Cerebellar nuclear complex (tissue), 1 donor: Measurements from ENCODE around the gene U2AF2.

Experiments used
- DNase-seq, 2 experiments: peaks; one replicate each; lab custom pipeline; 2025; lab: John Stamatoyannopoulos, UW

Gene U2AF2

DNA sequence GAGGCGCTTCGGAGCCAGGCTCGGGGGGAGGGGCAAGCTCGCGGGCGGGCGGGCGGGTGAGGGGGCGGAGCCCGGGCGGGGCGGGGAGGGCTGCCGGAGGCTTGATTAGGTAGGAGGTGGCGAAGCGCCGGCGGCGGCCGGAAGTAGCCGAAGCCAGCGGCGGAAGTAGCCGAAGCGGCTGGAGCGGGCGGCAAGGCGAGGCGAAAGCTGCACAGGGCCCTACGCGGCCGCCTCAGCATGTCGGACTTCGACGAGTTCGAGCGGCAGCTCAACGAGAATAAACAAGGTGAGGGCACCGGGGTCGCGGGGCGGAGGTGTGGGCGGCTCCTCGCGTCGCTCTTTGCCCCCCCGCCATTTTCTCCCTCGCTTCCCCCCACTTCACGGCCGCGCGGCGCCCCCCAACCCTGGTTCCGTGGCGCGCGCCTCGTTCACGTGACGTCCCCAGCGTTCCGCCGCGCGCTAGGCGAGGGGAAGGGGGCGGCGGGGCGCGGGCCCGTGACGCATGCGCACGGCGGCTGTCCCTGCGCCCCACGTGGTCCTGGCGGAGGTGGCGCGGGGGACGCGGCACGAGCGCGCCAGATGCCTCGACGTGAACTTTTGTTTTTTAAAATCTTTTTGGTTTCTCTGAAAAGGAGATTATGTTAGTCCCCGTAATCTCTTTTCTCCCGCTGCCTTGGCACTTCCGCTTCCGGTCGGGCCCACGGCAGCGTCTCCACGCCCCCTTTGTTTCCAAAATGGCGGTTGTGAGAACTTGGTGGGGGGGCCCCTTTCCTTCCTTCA, at the start of gene U2AF2:
TSS of gene U2AF2 (plus strand) at position 168 of the 780 bp plus-strand sequence. CDS start at position 238, 70 bp downstream.
- DNase-seq: peak; percentile 75 to 87

DNA sequence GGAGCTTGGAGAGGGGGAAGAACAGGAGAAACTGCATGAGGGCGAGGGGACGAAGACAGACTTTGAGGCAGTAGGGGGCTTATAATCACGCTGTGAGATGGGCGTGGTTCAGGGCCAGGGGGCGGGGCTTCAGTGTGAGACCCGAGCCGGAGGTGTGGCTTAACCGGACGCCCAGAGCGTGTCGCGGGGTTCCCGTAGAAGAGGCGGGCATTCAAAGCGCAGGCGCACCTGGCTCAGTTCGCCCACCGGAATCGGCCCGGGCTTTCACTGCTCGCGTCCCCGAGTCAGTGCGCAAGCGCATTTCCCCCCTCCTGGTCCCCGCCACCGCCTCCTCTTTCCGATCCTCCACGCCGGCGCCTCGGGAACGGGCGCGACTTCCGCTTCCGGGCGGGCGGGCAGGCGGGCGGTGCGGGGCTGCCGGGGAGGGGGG, 49.6 kb upstream of the U2AF2 start:
- DNase-seq: peak in 1 of 2 experiments; percentile 50

DNA sequence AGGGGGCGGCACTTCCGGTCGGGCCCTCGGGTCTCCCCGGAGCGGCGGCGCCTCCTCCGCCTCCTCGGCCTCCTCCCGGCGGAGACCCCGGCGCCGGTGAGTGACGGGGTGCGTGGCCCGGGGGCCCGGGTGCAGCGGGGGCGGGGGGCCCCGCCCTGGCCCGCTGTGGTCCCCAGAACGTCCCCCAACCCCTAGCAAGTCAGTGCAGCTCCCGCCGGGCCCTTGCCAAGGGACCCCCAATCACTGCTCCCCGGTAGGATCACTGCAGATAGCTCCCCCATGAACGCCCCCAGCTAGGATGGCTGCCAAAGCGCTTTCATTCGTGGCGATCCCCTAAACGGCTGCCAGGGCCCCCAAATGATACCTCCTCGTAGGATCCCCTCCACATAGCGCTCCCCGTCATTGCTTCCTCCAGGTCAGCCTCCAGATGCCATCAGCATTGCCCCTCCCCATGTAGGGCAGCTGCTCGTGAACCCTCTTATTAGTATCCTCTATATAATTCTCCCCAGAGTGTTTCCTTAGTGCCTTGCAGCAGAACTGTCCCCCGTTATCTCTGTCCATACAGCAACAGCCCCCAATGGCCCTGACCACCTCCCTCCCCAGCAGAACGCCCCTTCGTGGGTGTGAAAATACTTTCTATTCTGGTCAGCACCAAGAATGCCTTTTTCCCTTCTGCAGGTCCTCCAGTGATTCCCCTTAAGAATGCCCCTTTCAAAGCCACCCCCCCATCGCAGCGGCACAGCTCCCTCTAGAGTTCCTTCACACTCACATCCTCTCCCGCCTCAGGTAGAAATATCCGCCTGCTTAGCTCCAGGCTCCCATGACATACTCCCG, 49.0 kb upstream of the U2AF2 start, which contains the start of gene ZNF865:
TSS of gene ZNF865 (plus strand) at position 11 of the 834 bp plus-strand sequence. CDS start 7,972 bp downstream, outside the sequence.
- DNase-seq: peak in 1 of 2 experiments; percentile 26

DNA sequence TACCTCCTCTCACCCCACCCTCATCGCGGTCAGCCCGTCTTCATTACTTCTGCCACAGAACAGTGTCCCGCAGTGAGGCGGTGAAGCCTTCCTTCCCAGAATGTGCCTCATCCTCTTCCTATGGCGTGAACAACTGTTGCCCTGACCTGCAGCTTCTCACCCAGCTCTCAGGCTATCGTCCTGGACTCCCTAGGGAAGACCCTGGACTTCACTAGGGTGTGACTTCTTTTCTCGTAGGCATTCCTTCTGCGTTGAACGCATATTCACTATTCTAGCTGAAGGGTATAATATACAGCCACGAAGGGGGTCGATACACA, 48.4 kb upstream of the U2AF2 start:
- DNase-seq: no peak

DNA sequence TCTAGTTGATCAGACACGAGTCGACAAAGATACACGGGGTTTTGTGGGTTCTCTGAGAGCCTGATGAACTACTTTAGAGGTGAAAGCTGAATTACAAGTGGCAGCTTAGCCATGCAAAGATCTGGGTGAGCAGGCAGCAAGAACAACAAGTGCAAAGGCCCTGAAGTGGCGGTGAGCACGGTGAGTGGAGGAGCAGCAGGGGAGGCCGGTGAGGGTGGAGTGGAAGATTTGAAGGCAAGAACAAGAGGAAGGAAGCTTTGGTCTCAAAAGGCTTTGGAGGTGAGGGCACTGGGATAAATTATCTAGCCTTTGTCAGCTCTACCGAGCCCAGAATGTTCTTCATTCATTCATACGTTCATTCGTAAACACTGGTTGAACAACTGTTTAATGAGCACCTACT, 48.0 kb upstream of the U2AF2 start:
- DNase-seq: no peak

DNA sequence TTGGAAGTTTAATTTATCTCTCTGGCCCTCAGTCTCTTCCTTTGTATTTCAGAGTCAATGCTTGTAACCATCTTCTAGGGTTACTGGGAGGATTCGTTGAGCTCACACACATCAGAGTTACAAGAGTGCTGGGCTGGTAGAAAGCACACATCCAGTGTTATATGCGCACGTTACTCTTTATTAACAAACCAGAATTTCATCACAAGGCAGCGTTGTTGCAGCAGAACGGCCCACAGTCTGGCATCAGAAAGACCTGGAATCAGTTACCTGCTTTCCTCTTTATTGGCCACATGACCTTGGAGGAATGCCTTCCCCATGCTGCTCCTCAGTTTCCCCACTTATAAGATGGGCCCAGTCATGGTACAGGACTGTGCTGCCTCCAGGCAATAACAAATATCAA, 45.5 kb upstream of the U2AF2 start:
- no peak for DNase-seq

DNA sequence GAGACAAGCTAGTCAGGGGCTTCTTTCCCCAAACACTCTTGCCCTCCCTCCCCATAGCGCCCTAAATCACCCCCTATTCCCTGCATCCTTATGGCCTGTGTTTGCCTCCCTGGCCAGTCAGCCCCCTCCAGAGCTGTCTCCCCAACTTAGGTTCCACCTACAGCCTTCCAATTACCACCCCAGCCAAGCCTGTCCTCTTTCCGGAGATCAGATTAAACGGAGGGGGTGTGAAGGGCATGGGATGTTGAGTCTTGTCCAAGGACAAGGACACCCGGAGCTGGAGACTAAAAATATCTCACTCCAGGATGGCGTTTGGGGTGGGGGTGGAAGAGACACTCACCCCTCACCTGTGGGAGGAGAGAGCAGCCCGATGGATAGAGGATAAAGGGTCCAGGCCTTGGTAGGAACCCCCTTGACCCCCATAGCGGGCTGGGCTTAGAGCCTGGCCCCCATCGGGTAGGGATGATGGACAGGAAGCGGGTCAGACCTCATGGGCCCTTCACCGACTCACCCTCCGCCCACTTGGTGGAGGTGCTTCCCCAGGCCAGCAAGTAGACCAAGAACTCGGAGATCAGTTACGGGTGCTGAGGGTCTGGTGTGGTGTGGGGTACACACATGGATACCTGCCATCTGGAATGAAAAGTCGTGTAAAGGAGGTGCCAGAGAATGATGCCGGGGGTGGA, 43.4 kb upstream of the U2AF2 start:
- DNase-seq: no peak

DNA sequence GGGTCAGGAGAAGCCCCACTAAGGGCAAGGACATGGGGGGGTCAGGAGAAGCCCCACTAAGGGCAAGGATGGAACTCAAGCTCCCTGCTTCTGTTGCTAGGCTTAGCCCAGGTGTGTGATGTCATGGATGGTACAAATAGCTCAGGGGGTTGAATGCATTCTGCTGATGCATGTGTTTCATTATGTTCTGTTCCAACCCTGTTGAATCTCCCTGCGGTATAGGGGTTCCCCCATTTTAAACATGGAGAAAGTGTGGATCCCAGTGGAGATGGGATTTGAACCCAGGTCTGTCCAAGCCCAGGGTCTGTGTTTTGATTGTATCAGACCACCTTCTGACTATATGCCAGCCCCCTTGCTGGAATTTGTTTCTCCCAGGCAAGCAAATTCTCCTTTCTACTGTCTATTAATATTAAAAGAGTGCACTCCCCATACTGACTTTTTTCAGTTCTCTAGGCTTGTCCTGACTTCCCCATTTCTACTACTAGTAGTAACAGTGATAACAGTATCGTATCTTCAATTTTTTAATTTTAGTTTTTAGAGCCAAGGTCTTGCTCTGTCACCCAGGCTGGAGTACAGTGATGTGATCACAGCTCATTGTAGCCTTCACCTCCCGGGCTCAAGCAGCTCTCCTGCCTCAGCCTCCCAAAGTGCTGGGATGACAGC, 42.7 kb upstream of the U2AF2 start:
- DNase-seq: no peak

DNA sequence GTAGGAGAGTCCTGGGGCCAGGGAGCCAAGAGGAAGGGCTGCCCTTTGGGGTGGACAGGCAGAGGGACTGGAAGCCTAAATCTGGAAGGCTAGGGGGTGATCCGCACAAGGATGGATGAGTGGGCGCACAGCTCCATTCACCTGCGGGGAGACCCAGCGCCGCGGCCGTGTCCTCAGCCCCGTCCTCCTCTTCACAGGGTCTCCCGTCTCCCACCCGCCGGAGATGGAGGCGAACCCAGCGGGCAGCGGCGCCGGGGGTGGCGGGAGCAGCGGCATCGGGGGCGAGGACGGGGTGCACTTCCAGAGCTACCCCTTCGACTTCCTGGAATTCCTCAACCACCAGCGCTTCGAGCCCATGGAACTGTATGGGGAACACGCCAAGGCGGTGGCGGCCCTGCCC, 41.4 kb upstream of the U2AF2 start:
- no peak for DNase-seq

DNA sequence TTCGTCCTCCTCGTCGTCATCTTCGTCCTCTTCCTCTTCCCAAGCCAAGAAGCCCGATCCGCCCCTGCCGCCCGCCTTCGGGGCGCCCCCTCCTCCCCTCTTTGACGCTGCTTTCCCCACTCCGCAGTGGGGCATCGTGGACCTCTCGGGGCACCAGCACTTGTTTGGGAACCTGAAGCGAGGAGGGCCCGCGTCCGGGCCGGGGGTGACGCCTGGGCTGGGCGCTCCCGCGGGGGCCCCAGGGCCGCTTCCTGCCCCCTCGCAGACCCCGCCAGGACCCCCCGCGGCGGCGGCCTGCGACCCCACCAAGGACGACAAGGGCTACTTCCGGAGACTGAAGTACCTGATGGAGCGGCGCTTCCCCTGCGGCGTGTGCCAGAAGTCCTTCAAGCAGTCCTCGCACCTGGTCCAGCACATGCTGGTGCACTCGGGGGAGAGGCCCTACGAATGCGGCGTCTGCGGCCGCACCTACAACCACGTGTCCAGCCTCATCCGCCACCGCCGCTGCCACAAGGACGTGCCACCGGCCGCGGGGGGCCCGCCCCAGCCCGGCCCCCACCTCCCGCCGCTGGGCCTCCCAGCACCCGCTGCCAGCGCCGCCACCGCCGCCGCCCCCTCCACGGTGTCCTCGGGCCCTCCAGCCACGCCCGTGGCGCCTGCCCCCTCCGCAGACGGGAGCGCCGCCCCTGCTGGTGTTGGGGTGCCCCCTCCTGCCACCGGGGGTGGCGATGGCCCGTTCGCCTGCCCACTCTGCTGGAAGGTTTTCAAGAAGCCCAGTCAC, 40.7 kb upstream of the U2AF2 start:
- no peak for DNase-seq

DNA sequence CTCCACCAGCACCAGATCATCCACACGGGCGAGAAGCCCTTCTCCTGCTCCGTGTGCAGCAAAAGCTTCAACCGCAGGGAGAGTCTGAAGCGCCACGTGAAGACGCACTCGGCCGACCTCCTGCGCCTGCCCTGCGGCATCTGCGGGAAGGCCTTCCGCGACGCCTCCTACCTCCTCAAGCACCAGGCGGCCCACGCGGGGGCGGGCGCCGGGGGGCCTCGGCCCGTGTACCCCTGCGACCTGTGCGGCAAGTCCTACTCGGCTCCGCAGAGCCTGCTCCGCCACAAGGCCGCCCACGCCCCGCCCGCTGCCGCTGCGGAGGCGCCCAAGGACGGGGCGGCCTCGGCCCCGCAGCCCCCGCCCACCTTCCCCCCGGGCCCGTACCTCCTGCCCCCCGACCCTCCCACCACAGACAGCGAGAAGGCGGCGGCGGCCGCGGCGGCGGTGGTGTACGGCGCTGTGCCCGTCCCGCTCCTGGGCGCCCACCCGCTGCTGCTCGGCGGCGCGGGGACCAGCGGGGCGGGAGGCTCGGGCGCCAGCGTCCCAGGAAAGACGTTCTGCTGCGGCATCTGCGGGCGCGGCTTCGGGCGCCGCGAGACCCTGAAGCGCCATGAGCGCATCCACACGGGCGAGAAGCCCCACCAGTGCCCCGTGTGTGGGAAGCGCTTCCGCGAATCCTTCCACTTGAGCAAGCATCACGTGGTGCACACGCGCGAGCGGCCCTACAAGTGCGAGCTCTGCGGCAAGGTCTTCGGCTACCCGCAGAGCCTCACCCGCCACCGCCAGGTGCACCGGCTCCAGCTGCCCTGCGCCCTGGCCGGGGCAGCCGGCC, 39.9 kb upstream of the U2AF2 start:
- no peak for DNase-seq

DNA sequence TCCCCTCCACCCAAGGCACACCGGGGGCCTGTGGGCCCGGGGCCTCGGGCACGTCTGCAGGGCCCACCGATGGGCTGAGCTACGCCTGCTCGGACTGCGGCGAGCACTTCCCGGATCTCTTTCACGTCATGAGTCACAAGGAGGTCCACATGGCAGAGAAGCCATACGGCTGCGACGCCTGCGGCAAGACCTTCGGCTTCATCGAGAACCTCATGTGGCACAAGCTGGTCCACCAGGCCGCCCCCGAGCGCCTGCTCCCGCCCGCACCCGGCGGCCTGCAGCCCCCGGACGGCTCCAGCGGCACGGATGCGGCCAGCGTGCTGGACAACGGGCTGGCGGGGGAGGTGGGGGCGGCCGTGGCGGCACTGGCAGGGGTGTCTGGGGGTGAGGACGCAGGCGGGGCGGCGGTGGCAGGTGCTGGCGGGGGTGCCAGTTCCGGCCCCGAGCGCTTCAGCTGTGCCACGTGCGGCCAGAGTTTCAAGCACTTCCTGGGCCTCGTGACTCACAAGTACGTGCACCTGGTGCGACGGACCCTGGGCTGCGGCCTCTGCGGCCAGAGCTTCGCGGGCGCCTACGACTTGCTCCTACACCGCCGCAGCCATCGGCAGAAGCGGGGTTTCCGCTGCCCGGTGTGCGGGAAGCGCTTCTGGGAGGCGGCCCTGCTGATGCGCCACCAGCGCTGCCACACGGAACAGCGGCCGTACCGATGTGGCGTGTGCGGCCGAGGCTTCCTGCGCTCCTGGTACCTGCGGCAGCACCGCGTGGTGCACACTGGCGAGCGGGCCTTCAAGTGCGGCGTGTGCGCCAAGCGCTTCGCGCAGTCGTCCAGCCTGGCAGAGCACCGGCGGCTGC, 39.1 kb upstream of the U2AF2 start:
- no peak for DNase-seq

DNA sequence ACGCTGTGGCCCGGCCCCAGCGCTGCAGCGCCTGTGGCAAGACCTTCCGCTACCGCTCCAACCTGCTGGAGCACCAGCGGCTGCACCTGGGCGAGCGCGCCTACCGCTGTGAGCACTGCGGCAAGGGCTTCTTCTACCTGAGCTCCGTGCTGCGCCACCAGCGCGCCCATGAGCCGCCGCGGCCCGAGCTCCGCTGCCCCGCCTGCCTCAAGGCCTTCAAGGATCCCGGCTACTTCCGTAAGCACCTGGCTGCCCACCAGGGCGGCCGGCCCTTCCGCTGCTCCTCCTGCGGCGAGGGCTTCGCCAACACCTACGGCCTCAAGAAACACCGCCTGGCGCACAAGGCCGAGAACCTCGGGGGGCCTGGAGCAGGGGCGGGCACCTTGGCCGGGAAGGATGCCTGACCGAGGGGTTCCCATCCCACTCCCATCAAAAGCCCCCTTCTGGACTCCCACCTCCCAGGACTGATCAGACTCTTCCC, 38.4 kb upstream of the U2AF2 start:
- DNase-seq: no peak

DNA sequence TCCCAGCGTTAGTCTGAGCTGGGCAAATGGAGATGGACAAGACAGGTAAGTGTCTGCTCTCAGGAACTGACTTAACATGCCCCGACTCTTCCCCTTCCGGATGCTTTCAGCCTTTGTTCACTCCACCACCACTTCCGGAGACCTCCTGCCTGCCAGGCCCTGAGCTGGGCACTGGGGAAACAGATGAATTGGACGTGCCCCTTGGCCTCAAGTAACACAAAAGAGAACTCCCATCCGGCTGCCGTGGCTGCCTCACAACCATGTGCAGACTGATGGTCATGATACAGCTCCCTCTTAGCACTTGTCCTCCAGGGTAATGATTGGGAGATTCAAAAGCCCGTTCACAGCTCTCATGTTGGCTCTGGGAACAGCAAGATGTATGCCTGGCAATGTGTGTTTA, 37.4 kb upstream of the U2AF2 start:
- no peak for DNase-seq

DNA sequence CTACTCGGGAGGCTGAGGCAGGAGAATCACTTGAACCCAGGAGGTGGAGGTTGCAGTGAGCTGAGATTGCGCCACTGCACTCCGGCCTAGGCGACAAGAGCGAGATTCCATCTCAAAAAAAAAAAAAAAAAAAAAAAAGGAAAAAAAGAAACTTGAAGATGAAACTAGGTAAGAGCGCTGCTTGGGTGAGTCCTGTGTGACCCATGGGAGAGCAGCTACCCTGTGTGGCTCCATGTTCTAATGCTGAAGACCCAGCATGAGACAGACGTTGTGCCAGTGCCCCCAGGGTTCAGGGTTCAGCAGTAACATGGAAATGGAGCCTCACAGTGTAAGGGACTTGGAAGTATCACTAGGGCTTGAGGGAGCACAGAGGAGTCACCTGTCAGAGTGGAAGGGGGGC, 36.4 kb upstream of the U2AF2 start:
- DNase-seq: no peak

DNA sequence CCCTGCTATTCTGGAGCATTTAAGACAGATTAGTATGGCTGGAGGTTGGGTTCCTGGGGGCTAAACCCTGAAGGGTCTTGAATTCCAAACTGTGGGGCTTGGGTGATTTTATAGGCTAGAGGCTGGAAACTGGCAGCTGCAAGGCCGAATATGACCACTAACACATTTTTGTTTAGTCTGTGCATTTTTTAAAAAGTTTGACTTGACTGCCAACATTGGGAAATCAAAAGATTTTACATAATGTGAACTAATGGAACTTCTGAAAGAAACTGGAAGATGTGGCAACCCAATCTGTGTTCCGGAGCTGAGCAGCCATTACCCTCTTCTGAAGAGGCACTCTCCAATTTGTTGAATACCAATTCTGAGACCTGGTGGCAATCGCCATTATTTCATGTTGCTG, 35.5 kb upstream of the U2AF2 start:
- no peak for DNase-seq

DNA sequence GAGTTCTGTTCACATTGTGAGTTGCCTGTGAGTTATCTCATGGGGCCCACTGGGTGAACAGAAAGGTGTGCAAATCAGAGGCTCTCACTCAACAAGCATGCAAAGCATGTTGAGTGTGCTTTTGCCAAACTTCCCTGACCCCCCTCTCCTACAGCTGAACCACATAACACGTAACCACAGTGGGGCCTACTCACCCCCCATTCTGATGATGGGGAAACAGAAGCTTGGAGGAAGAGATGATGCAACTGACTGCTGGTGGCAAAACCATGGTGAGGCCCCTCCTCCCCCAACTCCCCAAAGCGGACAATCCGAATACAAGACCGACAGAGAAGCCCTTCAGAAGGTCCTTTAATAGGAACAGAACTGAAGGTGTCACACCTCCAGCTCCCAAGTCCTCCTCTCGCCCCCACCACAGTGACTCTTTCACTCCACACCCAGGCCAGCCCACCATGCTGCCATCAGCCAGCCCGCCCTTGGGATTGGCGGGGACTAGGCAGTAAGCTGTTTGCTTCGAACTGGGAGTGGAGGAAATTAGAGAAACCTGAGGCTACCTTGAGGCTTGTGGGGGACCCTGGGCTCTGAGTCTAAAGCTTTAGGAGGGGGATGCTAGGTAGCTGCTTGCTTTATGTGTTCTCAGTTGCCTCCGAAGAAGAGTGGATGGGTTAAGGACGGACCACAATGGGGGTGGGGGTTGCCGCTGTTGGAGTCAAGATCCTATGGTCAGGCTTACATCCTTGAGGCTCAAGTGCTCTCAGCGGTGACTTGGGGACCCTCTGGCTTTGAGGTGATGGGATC, 34.2 kb upstream of the U2AF2 start:
- no peak for DNase-seq

DNA sequence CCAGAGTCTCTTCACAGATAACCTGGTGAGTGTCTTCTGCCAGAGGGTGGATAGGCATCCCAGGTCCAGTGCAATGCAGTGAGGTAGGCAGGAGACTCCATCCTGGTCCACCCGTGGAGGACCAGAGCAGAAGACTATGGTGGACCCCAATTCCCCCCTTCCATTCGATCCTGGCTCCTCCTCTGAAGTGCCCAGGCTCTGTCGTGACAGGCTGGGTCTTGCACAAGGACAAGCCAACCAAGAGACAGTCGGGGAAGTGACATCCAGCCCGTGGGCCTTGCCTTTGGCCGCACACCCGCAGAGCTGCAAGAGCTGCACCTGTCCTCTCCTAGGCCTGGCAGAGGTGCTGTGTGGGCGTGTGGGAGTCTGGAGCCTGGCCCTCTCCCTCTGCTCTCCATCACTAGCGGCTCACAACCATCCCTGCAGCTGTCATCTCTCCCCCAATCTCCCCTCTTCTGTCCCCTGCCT, 33.6 kb upstream of the U2AF2 start:
- no peak for DNase-seq
